Smooth muscle cell (in vitro differentiated cells): ENCODE data around the gene BPIFB1. TPM values are rescaled to one million over a fixed set of nuclear protein-coding genes. Genes with fewer than 3 reads are reported as not detected.

Source experiments
- DNase-seq: peaks from one replicate; lab custom pipeline; 2025; ENCODE audit not compliant: unreplicated experiment; lab: John Stamatoyannopoulos, UW
- H2AFZ ChIP-seq: fragments of 200-600 bp; sonication (generic); 2 replicates; pipeline ENCODE4 v1.6.0; 2016; ENCODE audit warnings: antibody characterized with exemption, low read depth, mild to moderate bottlenecking
- H3F3A ChIP-seq: fragments of 200-600 bp; sonication (generic); 2 replicates; pipeline ENCODE4 v1.6.0; 2017; ENCODE audit warnings: antibody characterized with exemption, low read depth
- H3K27ac ChIP-seq: fragments of 200-600 bp; sonication (generic); 2 replicates; pipeline ENCODE4 v1.5.1; 2016; ENCODE audit warnings: low read depth, mild to moderate bottlenecking
- H3K27me3 ChIP-seq: fragments of 200-600 bp; sonication (generic); 2 replicates; pipeline ENCODE4 v1.6.1; 2016; ENCODE audit warnings: low read depth, mild to moderate bottlenecking
- H3K36me3 ChIP-seq: fragments of 200-600 bp; sonication (generic); 2 replicates; pipeline ENCODE4 v1.5.1; 2016; ENCODE audit warnings: low read depth
- H3K4me1 ChIP-seq: fragments of 200-600 bp; sonication (generic); 2 replicates; pipeline ENCODE4 v1.5.1; 2016; ENCODE audit warnings: low read depth
- H3K4me2 ChIP-seq: fragments of 200-600 bp; sonication (generic); 2 replicates; pipeline ENCODE4 v1.6.0; 2016; ENCODE audit warnings: mild to moderate bottlenecking
- H3K4me3 ChIP-seq: fragments of 200-600 bp; sonication (generic); 2 replicates; pipeline ENCODE4 v1.5.1; 2016; ENCODE audit warnings: mild to moderate bottlenecking
- H3K79me2 ChIP-seq: fragments of 200-600 bp; sonication (generic); 2 replicates; pipeline ENCODE4 v1.6.0; 2016; ENCODE audit warnings: low read depth, mild to moderate bottlenecking
- H3K9ac ChIP-seq: fragments of 200-600 bp; sonication (generic); 2 replicates; pipeline ENCODE4 v1.6.0; 2016; ENCODE audit warnings: low read depth
- H3K9me3 ChIP-seq: fragments of 200-600 bp; sonication (generic); replicated peaks from 2 replicates; pipeline ENCODE4 v1.5.1; 2016; ENCODE audit warnings: low read depth
- H4K20me1 ChIP-seq: fragments of 200-600 bp; sonication (generic); 2 replicates; pipeline ENCODE4 v1.6.0; 2016; ENCODE audit warnings: low read depth
- CTCF ChIP-seq: fragments of 200-600 bp; sonication (generic); IDR thresholded peaks from 2 replicates; pipeline ENCODE4 v1.5.1; 2017; ENCODE audit warnings: borderline replicate concordance, mild to moderate bottlenecking, antibody characterized with exemption; ENCODE audit not compliant: insufficient read depth, poor library complexity, severe bottlenecking
- WGBS: methylation state at CpG from one replicate; pipeline ENCODE4 v1.1.7; 2016; ENCODE audit warnings: low lambda C conversion rate; 5-methylcytosine and 5-hydroxymethylcytosine counted together
- polyA plus RNA-seq: library from polyadenylated mRNA; unstranded; fragments of >200 nt; fragmentation: Nextera tagmentation; extraction: Ambion mirVana; gene quantifications from 2 replicates; pipeline ENCODE4 v1.2.1, GENCODE V29; 2016
- total RNA-seq: library from RNA; depleted of rRNA; stranded (reverse); fragments of >200 nt; gene quantifications from 2 replicates; pipeline ENCODE4 v1.2.3, GENCODE V29; 2014

The BPIFB1 gene
- total and polyA plus RNA-seq, 2 experiments from 2014 or later: not detected

GRCh38 chr20:33312583-33312982, 29.6 kb downstream of the BPIFB1 start:
- Histone ChIP-seq H3K4me1 (no peaks in the 10 kb centered on the region), H3K79me2 (no peaks in the 10 kb centered on the region)

GRCh38 chr20:33313686-33314314, 30.8 kb downstream of the BPIFB1 start:
- no peaks in the 10 kb centered on the region for H3K79me2 ChIP-seq
- 89% methylated on average over 7 of the region's 7 CpGs for WGBS

More at GRCh38 chr20:33312583-33312982, 29.6 kb downstream of the BPIFB1 start:
- H2AFZ ChIP-seq: no peak overlapping the region
- H4K20me1 ChIP-seq: no peaks in the 10 kb centered on the region
- H3K36me3 ChIP-seq: no peaks in the 10 kb centered on the region
- 94% methylated on average over 11 of the region's 11 CpGs for WGBS
- H3K27ac ChIP-seq: no peak overlapping the region
- H3K9me3 ChIP-seq: no peaks in the 10 kb centered on the region
- no peak overlapping the region for H3K9ac ChIP-seq
- H3K27me3 ChIP-seq: no peaks in the 10 kb centered on the region
- no peak for TF ChIP-seq CTCF
- H3F3A ChIP-seq: no peaks in the 10 kb centered on the region
- DNase-seq: no peak
- no peak overlapping the region for H3K4me2 ChIP-seq
- H3K4me3 ChIP-seq: no peak overlapping the region

GRCh38 chr20:33316343-33316742, 33.3 kb downstream of the BPIFB1 start:
- Histone ChIP-seq H3K4me1 (no peaks in the 10 kb centered on the region), H3K27me3 (no peaks in the 10 kb centered on the region), H3K4me2 (no peak overlapping the region), H3K4me3 (no peak overlapping the region), H3K36me3 (no peaks in the 10 kb centered on the region), H3F3A (no peaks in the 10 kb centered on the region), H3K79me2 (no peaks in the 10 kb centered on the region), H3K9ac (no peak overlapping the region), H2AFZ (no peak overlapping the region), H4K20me1 (no peaks in the 10 kb centered on the region), H3K9me3 (no peaks in the 10 kb centered on the region), H3K27ac (no peak overlapping the region)
- DNase-seq: no peak
- WGBS: 89% methylated on average over 5 of the region's 5 CpGs
- TF ChIP-seq CTCF: no peak

More at GRCh38 chr20:33313686-33314314, 30.8 kb downstream of the BPIFB1 start:
- Histone ChIP-seq H3K4me3 (no peak overlapping the region), H3K27ac (no peak overlapping the region), H2AFZ (no peak overlapping the region), H3K9me3 (no peaks in the 10 kb centered on the region), H3K36me3 (no peaks in the 10 kb centered on the region), H3K27me3 (no peaks in the 10 kb centered on the region), H3F3A (no peaks in the 10 kb centered on the region), H3K9ac (no peak overlapping the region), H3K4me1 (no peaks in the 10 kb centered on the region), H4K20me1 (no peaks in the 10 kb centered on the region), H3K4me2 (no peak overlapping the region)
- DNase-seq: no peak
- no peak for TF ChIP-seq CTCF

- H3K79me2 ChIP-seq: no peaks in the 10 kb centered on the region
- no peaks in the 10 kb centered on the region for H3K4me1 ChIP-seq
- H3K27me3 ChIP-seq: no peaks in the 10 kb centered on the region
- WGBS: 90% methylated on average over 3 of the region's 3 CpGs
- H3K27ac ChIP-seq: no peak overlapping the region
- no peaks in the 10 kb centered on the region for H3F3A ChIP-seq
- no peaks in the 10 kb centered on the region for H4K20me1 ChIP-seq
- H3K9ac ChIP-seq: no peak overlapping the region
- H3K36me3 ChIP-seq: no peaks in the 10 kb centered on the region
- H3K4me3 ChIP-seq: no peak overlapping the region
- no peaks in the 10 kb centered on the region for H3K9me3 ChIP-seq
- no peak overlapping the region for H2AFZ ChIP-seq
- no peak for TF ChIP-seq CTCF
- no peak for DNase-seq
- H3K4me2 ChIP-seq: no peak overlapping the region
These were observed 33.9 kb downstream of the BPIFB1 start for GRCh38 chr20:33316958-33317357.
